DMS79 (cell line): ENCODE data around the gene KLF11.

Experiments
- DNase-seq: peaks from one replicate; lab custom pipeline; 2025; lab: John Stamatoyannopoulos, UW

KLF11 gene

GRCh38 chr2:10043256-10043905, at the start of gene KLF11:
Gene KLF11, plus strand, starts transcription at chr2:10043550. Its CDS starts 167 bp downstream, at chr2:10043717.
- DNase-seq = peak; percentile 77

DNA sequence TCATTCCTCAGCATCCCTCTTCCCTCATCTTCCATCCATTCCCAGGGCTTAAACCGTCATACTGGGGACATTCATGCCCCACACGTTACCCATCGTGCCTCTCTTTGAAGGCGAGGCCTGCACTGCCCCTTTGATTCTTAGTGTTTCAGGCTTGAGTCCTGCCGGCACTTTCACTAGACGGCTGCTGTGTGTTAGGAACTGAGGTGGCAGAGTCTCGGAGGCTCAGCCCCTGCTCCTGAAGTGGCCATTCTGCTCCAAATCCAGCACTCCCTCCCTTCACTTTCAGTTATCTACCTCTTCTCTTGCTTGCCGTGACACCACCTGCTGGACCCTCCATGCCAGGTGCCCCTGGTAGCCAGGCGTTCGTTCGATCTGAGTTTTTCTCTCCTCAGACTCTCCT, 48.9 kb upstream of the KLF11 start:
- DNase-seq = no peak

DNA sequence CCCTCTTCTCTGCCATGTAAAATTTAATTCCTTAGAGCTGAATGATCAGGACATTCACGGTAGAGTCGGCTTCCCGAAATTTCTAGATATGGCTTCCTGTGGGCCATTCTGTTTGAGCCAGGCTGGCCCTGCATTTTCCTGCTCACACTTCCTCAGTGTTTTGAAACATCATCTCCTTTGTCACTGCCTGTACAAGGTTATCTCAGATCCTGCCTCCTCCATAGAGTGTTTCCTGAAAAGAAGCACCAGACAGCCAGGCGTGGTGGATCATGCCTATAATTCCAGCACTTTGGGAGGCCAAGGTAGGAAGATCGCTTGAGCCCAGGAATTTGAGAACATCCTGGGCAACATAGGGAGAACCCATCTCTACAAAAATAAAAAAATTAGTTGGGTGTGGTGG, 48.3 kb upstream of the KLF11 start:
- no peak for DNase-seq

- no peak for DNase-seq
These were observed 47.0 kb upstream of the KLF11 start for GRCh38 chr2:9996321-9996720.

DNA sequence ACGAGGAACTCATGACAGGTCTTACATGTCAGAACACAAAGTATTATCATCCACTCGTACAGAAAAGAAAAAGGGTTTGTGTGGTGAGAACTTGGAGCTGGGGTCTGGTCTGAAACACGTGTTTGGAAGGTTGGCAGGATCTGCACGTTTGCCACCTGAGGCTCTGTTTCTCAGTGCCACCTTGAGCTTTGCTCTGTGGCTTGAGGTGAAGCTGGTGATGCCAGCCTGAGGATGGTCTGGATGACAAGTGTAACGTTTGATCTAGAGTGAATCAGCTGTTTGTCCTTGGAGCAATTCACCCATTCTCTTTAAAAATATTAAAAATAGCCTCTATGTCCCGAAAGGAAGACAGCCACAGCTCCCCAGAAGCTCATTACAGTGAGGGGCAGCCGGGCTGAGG, 45.4 kb upstream of the KLF11 start:
- DNase-seq = no peak

- DNase-seq = no peak
These were observed 44.3 kb upstream of the KLF11 start for GRCh38 chr2:9998916-9999654.

DNA sequence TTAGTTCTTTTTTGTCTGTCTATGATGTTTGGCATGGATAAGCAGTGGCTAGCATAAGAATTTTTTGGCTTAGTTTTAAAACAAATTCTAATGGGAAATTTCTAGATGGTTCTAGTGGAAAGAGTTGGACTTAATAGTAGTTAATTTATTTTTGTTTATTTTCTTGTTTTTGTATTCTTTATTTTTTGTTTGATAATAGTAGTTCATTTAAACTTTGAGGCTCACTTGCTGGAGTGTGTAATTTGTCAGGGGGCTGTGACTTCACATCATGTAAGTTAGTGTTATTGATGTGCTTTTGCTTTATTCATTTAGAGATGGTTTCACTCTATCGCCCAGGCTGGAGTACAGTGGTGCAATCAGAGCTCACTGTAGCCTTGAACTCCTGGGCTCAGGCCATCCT, 43.7 kb upstream of the KLF11 start:
- DNase-seq = no peak

DNA sequence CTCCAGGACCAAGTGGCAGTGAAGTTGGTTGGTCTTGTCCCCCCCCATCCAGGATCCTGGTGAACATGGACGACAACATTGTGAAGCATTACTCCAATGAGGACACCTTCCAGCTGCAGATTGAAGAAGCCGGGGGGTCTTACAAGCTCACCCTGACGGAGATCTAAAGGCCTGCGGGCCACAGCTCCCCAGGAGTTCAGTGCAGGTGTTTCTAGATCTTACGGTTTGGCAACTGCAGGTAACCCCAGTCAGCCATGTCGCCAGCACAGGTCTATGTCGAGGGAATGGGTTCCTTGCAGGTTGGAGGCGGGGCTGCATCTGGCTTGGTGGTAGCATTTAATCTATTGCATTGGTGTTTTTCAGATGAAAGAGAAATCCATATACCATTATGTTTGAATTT, 42.8 kb upstream of the KLF11 start:
- no peak for DNase-seq

DNA sequence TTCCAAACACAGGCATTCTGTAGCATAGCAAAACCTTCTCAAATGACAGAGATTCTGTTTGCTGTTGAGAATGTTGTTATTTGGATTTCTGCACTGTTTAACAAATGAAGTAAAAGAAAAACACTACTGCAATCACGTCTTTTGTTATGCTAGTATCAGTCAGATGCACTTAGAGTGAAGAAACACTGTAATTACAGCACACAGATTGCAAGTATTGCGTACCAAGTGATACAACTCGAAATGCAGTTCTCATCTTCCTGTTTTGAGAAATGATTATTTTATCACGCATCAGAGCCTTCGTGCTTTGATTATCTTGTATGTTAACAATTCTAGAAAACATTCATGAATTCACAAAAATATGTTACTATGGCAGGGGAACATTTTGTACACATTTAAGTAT, 41.8 kb upstream of the KLF11 start:
- no peak for DNase-seq

- no peak for DNase-seq
These were observed 41.2 kb upstream of the KLF11 start for GRCh38 chr2:10002109-10002508.

GRCh38 chr2:10002681-10003080, 40.7 kb upstream of the KLF11 start:
- no peak for DNase-seq

DNA sequence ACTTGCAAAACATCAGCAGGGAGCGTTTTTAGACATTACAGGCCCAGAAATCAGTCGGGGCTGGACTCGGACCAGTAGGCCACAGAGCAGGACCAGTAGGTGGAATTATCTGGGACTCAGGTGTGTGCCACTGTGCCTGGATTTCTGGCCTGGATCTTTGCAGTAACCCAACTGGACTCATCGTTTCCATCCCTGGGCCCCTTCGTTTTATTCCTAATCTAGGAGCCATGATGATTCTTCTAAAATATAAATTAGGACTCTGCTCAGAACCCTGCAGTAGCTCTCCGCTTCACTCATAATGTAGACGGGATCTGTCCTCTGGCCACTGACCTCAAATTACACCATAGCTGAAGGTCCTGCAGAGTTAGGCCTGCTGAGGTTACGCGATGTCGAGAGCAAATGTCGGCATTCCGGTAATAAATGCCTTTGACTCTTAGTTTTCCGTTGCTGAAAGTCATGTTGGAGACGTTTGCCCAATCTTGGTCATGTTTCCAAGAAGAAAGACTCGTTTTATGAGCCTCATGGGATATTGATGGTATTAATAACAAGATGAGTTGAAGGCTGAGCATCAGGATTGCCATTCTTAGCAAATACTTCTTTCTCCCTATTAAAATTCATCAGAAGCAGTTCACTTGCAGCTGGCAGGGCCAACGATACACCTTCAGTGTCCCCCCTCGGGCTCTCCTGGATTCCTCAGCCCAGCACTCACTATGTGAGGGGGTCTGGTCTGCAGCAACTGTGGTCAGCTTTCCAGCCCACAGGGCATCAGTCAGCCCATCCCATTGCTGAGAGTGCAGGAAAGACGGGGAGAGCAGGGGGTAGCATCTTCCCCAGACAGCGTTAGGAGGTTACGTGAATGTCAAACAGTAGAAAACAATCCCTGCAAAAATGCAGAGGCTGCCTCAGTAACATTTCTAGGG, 39.9 kb upstream of the KLF11 start:
- no peak for DNase-seq

GRCh38 chr2:10004401-10004800, 38.9 kb upstream of the KLF11 start:
- no peak for DNase-seq

DNA sequence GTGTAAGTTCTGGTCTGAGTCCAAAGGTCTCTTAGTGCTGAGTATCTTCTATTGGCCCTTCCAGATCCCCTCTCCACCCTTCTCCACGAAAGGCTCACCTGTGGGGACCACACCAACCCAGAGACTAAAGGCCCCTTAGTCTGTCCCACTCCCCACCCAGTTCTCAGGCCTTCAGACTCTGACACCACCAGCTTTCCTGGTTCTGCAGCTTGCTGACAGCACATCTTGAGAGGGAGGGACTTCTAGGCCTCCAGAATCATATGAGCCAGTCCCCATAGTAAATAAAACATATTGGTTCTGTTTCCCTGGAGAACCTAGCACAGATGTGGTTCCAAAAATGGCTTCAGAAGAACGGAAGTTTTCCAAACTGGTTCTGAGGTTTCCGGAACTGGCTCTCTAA, 38.5 kb upstream of the KLF11 start:
- no peak for DNase-seq

- no peak for DNase-seq
These were observed 37.7 kb upstream of the KLF11 start for GRCh38 chr2:10005461-10006235.

DNA sequence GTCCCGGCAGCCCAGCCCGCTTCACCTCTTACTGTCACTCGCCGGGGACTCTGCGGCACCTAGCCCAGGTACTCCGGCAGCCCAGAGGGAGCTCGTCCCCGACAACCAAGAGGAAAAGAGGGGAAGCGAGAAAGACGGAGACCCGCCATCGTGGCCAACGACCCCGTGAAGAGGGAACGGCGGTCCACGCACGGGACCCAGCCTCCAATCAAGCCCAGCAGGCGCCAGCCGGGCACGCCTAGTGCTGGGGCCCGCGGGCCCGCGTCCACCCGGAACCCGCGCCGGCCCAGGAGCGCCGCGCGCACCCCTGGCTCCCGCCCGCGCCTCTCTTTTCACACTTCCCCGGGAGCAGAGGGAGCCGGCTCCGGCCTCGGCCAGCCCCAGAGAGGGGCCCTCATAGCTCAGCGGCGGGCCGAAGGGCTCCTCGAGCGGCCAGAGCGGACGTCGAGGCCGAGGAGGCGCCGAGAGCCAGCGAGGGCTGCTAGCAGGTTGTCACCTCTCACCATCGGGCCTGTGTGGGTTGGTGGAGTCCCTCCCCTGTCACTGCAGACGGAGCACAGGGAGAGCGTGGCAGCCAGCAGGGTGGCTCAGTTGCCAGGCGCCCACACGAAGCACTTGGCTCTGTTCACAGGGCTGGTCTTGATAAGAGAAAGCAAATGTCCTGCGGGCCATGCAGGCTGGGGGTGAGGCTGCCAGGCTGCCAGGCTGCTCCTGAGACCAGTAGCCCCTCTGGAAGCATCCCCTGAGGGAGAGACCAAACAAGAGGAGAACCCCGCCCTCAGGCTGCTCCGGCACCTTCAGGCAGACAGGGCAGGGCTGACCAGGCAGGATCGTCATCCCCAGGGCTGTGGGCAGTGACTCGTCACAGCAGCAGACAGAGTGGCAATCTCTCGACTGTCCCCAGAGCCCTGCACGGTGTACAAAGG, 36.9 kb upstream of the KLF11 start:
- no peak for DNase-seq

GRCh38 chr2:10007435-10007834, 35.9 kb upstream of the KLF11 start:
- DNase-seq = no peak

GRCh38 chr2:10007921-10008808, 35.2 kb upstream of the KLF11 start:
- DNase-seq = no peak

DNA sequence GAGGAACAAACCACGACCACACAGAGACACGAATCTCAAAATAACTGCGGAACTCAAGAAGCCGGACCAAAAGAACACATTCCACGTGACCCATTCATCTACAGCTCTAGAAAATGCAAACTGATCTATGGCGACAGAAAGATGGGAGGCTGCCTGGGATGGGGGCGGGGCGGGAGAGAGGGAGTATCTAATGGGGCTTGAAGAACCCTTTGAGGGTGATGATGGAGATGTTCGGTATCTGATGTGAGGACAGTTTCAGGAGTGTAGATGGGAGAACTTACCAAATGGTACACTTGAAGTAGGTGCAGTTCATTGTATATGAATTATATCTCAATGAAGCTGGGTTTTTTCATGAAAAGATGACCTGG, 34.6 kb upstream of the KLF11 start:
- no peak for DNase-seq

- no peak for DNase-seq
These were observed 34.0 kb upstream of the KLF11 start for GRCh38 chr2:10009271-10009810.
